ENCODE measurements around the gene GTF2B. TPM values are rescaled to one million over a fixed set of nuclear protein-coding genes. Genes with fewer than 3 reads are reported as not detected.
"Not testable (repeated sequence)": the region's sequence is repeated elsewhere in the genome, so short reads cannot be mapped to it uniquely, and the experiment has no call there.

GTF2B gene
- total RNA-seq, 1 donor from 2014 or later: 25.4 TPM

DNA sequence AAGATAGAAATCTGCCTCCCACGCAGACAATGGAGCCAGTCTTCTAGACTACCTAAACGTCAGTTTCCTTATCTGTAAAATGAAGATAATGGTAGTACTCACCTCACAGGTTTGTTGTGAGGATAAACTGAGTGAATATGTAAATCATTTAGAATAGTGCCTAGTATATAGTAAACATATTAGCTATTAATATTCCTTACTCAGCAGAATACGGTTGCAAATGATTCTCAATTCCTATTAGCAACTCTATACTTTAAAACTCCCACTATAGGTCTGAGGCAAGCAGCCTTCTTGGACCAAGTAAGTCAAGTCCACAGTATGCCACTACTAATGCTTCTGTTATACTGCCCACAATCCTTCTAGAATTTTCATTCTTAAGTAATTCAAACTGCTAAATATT lies 5.4 kb downstream of the GTF2B start:
- DNase-seq (ENCODE audit: low spot score): no peak

DNA sequence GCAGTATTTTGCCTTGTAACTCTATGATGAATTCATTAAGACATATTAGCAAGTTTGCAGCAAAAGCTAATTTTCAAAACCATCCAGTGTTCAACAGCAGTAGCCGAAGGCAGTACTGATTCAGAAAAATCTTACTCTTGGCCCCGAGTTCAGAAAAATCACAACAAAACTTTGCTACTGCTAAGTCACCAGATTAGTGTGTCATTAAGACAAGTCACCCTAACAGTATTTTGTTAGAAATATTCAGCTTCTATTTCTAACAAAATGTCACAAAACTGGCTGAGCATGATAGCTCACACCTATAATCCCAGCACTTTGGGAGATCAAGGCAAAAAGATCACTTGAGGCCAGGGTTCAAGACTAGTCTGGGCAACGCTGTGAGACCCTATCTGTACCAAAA lies 8.2 kb downstream of the GTF2B start:
- DNase-seq (ENCODE audit: low spot score): no peak

DNA sequence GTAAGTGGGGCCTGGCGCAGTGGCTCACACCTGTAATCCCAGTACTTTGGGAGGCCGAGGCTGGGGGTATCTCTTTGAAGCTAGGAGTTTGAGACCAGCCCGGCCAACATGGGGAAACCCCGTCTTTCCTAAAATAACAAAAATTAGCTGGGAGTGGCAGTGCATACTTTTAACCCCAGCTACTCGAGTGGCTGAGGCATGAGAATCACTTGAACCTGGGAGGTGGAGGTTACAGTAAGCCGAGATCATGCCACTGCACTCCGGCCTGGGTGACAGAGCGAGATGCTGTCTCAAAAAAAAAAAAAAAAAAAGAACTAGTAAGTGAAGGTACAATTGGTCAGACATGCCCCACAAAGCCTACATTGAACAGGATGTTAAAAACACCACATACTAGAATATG lies 10.7 kb downstream of the GTF2B start:
- DNase-seq (ENCODE audit: low spot score): not testable (repeated sequence)

DNA sequence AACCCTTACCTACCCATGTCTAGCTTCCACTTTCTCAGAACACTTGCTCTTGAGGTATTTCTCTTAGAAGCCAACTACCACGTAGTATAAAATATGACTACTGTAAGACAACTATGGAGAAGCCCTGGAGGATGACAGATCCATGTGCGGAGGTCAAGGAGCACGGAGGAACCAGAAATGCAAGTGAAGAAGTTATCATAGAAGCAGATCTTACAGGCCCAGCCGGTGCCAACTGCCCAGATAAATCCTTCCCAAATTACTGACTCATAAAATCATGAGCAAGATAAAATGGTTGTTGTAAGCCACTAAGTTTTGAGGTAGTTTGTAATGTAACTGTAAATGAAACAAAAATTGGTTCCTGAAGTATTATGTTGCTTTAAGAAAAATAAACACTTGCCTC lies 12.6 kb downstream of the GTF2B start:
- DNase-seq (ENCODE audit: low spot score): no peak

DNA sequence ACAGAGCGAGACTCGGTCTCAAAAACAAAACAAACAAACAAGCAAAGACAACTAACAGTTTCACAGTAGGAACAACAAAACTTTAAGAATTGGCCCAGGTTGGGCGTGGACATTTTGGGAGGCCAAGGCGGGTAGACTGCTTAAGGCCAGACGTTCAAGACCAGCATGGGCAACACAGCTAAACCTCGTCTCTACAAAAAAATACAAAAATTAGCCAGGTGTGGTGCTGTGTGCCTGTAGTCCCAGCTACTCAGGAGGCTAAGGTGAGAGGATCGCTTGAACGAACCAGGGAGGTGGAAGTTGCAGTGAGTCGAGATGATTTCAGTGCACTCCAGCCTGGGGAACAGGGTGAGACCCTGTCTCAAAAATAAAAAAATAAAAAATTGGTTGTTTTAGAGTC lies 13.5 kb downstream of the GTF2B start:
- no peak for DNase-seq (ENCODE audit: low spot score)

DNA sequence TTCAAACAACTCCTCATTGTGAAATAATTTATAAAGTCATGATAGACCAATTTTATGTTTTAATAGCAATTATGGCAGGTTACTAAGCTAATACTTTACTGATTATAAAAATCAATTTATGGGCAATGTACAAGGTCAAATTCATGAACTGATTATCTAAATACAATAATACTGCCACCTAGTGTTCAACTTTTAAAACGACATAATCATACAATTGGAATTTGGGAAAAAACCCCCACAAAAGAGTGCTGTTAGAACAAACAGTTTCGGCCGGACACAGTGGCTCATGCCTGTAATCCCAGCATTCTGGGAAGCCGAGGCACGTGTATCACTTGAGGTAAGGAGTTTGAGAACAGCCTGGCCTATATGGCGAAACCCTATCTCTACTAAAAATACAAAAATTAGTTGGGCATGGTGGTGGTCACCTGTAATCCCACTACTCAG lies 14.0 kb downstream of the GTF2B start:
- no peak for DNase-seq (ENCODE audit: low spot score)

DNA sequence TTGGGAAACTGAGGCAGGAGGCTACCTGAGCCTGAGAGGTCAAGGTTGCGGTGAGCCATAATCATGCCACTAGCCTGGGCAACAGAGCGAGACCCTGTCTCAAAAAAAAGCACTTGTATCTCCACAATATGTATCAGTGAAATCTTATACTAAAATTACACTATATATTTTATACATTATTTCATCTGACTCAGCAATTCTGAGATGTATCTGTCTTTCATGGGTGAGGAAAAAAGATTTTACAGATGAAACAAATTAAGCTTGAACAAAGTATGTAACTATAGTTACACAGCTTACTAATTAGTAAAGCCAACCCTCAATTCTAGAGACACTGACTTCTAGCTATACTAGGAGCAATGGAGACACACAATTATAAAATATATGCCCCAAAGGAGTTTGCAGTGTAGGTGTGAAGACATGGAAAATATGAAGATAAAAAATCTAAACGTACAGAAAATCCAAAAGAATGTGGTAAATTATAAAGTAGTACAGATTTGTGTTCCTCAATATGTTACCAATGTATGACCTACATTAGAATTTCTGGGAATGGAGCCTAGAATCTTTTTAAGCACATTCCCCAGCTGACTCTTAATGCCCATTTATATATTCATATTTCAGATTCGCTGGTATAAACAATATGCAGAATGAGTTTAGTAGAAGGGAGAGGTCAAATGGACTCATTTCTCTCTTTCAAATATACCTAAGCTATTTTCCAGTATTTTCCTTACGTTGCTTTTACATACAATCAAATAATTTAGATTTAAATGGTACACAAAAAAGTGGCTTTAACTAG lies 14.6 kb downstream of the GTF2B start:
- no peak for DNase-seq (ENCODE audit: low spot score)

DNA sequence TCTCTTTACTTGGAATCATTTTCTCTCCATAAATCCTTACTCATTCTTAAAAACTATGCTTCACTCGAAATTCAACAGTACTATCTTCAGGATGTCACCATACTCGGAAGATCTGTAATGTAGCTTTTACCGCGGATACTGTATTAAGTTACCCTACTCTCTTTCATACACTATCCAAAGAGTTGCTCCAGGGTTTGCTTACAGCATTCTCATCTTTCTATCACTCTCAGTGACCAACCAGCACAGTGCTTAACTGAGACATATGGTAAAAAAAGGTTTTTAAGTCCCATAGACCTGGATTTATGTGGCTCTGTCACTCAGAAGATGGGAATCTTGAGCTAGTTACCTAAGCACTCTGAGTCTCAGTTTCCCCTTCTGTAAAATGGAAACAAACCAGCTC lies 15.8 kb downstream of the GTF2B start:
- no peak for DNase-seq (ENCODE audit: low spot score)

DNA sequence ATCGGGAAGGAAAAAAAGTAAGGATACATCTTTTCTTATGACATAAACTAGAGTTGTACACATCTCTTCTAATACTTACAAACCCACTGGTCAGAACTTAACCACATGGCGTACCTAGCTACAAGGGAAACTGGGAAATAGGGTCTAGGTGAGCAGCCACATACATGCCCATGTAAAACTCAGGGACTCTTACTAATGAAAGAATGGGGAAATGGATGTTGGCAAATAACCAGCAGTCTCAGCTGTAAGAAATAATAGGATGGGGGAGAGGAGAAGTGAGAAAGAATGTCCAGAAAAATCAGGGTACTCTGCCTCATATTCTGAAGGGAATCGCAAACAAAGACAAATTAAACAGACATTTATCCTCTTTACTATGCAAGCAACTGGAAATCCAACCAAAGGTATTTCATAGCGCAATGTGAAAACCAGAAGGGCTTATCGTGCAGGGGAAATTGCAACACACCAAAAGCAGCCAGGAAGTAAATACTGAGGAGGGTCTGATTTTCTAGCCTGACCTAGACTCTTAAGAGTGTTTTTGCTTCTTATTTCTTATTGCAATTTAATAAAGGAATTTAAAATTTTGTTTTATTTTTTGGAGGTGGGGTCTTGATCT lies 17.5 kb downstream of the GTF2B start:
- no peak for DNase-seq (ENCODE audit: low spot score)

DNA sequence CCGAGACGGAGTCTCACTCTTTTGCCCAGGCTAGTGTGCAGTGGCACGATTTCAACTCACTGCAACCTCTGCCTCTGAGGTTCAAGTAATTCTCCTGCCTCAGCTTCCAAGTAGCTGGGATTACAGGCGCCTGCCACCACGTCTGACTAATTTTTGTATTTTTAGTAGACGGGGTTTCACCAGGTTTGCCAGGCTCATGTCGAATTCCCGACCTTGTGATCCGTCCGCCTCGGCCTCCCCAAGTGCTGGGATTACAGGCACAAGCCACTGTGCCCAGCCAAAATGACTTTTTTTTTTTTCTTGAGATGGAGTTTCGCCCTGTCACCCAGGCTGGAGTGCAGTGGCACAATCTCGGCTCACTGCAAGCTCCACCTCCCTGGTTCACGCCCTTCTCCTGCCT lies 21.7 kb downstream of the GTF2B start:
- DNase-seq (ENCODE audit: low spot score): not testable (repeated sequence)

DNA sequence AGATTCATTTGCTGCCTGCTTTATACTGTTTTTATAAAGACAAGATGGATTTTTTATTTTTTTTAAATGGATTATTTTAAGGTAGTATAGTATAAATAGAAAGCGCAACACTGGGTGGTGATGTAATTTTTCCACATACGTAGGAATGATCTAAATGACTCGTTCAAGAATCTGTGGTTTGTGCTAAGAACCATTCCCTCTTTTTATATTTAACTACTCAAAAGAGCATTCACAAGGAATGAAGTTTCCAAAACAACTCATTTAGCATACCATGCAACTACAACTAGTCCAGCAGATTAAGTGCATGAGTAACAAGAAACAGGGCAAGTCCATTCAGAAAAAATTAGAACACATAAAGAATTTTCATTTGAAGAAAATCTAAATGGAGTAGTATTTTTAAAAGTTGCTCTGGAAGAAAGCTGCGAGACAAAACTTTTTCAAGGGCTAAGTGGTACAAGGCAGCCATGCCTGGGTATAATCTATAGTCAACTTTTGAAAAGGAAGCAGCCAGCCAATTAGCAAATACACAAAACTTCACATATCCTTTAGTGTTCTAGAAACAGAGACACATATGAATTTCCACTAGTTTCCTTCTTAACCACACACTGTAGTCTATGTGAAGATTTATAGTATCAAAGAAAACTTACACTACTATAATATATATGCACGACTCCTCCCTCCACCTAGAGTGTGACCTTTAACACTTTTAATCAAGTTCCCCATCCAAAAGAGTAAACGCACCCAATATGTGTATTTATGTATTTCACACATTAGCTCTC lies 23.4 kb downstream of the GTF2B start:
- no peak for DNase-seq (ENCODE audit: low spot score)

DNA sequence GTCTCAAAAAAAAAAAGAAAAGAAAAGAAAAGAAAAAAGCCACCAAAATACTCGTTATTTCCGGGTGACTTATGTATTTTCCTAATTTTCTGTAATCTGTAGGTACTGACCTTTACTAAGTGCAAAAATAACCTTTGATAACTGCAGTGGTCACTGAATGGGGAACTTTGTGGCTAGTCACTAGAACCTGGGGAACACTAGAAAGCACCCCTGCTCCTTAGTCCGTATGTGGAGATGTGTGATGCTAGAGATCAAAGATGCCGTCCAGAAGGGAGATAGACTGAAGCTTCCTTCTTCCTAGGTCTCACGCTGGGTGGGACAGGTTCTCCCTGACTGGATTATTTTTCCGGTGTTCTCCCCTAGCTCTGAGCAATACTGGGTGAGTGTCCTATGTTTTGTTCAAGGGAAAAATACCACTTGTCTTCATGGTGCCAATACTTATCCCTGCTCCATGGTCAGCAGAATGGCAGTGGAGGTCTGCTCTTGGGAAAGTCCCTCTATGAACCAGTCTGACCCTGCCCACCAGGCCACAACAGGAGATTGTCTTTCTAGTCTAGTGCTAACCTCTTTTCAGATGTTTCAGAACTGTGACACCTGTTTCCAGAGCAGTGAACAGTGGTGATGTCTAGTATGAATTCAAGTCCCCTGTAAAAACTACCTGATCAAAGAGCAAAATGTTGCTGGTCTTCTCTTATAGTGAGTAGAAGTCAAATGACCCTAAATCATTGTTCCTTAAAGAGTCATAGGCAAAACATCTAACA lies 39.9 kb downstream of the GTF2B start:
- no peak for DNase-seq (ENCODE audit: low spot score)

DNA sequence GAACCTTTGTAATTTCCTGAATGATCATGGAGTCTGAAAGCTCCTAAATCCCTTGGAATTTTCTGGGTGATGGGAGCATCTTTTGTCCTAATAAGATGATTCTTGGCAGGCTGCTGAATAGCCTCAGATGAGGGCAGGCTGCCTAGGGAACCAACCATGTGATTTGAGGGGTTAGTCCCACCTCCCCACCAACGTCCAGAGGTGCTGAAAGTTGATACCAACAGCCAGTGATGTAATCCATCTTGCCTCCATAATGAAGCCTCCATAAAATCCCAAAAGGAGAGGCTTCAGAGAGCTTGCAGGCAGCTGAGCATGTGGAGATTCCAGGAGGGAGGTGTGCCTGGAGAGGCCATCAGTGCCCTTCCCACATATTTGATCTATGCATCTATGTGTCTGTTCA lies 43.7 kb downstream of the GTF2B start:
- no peak for DNase-seq (ENCODE audit: low spot score)

DNA sequence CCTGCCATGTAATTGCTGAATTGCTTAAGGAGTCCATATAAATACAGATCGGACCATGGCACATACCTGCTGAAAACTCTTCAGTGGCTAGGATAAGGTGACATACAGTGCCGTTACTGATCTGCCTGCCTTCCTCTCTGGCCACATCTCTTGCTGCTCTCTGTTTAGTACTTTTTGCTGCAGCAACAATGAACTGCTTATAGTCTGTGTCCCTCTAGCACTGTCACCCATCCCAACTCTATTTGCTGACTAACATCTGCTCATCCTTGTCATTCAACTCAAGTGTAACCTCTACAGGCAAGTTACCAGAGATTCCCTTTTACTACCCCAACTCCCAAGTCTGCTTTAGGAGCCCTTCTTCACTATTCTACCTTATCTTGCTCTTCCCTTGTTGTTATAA lies 65.6 kb downstream of the GTF2B start:
- no peak for DNase-seq (ENCODE audit: low spot score)

DNA sequence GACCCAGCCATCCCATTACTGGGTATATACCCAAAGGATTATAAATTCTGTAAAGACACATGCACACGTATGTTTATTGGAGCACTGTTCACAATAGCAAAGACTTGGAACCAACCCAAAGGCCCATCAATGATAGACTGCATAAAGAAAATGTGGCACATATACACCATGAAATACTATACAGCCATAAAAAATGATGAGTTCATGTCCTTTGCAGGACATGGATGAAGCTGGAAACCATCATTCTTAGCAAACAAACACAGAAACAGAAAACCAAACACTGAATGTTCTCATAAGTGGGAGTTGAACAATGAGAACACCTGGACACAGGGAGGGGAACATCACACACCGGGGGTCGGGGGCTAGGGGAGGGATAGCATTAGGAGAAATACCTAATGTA lies 71.7 kb downstream of the GTF2B start:
- DNase-seq (ENCODE audit: low spot score): not testable (repeated sequence)

DNA sequence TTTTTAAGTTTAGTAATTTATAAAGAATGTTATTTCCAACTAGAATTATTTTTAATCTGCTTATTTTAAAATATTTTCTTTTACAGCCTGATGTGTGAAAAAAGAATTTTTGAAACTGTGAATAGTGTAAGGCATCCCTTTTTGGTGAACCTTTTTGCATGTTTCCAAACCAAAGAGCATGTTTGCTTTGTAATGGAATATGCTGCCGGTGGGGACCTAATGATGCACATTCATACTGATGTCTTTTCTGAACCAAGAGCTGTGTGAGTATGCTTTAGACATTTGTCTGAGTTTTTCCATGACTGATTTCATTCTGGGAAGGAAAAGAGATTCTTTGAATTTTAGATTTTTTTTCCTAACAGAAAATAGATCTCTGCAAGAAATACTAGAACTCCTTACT lies 77.9 kb downstream of the GTF2B start:
- no peak for DNase-seq (ENCODE audit: low spot score)

DNA sequence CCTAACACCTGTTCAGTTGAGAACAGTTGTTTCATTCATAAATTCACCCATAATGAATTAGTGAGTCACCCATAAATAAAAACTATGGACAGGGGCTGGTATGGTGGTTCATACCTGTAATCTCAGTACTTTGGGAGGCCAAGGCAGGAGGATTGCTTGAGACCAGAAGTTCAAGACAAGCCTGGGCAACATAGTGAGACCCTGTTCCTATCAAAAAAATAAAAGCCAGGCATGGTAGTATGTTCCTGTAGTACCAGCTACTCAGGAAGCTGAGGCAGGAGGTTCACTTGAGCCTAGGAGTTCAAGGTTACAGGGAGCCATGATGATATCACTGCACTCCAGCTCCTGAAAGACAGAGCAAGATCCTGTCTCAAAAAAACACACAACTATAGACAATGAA lies 79.0 kb downstream of the GTF2B start:
- DNase-seq (ENCODE audit: low spot score): no peak

DNA sequence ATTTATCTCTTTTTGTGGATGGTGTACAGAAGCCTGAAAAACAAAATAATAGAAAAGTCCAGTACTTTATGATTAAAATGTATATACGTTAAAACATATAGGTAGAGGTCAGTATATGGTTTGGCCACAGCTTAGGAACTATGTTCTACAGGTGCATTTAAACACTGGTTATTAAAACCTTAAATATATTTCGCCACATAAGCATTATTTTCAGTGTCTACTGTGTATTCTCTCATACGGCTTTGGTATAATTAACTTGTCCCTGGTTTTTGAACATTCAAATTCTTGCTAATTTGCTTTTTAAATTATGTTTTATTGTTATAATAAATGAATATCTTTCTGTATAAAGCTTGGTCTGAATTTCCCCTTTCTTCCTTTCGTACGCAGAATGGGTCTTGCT lies 87.9 kb downstream of the GTF2B start:
- no peak for DNase-seq (ENCODE audit: low spot score)

DNA sequence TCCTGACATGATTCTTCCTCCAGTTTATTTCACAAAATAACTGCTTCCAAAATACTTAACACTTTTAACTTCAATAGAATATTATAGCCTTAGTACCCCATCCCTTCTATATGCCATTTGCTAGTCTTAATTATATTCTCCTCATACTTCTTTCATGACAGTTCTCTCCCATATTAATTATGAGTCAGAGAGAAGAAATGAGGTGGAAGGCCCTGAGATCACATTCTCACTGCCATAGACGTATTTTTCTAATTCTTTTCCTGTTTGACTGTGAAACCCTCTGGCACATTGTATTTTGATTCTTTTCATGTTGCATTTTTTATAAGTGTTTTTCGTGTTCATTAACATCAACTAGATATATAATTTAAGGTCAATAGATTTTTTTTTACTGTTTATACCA lies 88.4 kb downstream of the GTF2B start:
- DNase-seq (ENCODE audit: low spot score): no peak

All from mesenteric fat pad (tissue), 1 donor.